SIG-M5 treated with dmso at 0.1 percent for 504 hours (cell line): ENCODE measurements around the gene DMD.

Experiments used
- DNase-seq: peaks from one replicate; lab custom pipeline; 2025; ENCODE audit not compliant: unreplicated experiment; lab: John Stamatoyannopoulos, UW

DMD gene

GRCh38 chrX:31093639-31093975 lies 2117.7 kb downstream of the DMD start:
- no peak for DNase-seq

- DNase-seq, result no peak
These were observed 2118.2 kb downstream of the DMD start for GRCh38 chrX:31092970-31093638.

GRCh38 chrX:31092476-31092875 lies 2118.9 kb downstream of the DMD start:
- no peak for DNase-seq

GRCh38 chrX:31091819-31092218 lies 2119.5 kb downstream of the DMD start:
- DNase-seq, result no peak

- DNase-seq, result no peak
These were observed 2136.8 kb downstream of the DMD start for GRCh38 chrX:31074522-31074921.

- no peak for DNase-seq
These were observed 2139.6 kb downstream of the DMD start, which contains the start of gene FTHL17 for GRCh38 chrX:31071725-31072124. TSS of gene FTHL17 (minus strand) at chrX:31072041. CDS start at chrX:31071953, 88 bp downstream.

- no peak for DNase-seq
These were observed 2140.1 kb downstream of the DMD start for GRCh38 chrX:31071262-31071661.

- no peak for DNase-seq
These were observed 2141.3 kb downstream of the DMD start for GRCh38 chrX:31070057-31070468.
